Measurements from ENCODE around the gene ZFP36L2. TPM values are rescaled to one million over a fixed set of nuclear protein-coding genes. Genes with fewer than 3 reads are reported as not detected.
A peak's percentile ranks its signal among the peaks of the same experiment; 100 is the strongest.

The ZFP36L2 gene
- total and polyA plus RNA-seq, 9 of the 15 experiments (the other 6 are each of a cell fraction or from before 2014, with no cell fraction given): 4.1 to 60.6 (median 20.3) TPM

DNA sequence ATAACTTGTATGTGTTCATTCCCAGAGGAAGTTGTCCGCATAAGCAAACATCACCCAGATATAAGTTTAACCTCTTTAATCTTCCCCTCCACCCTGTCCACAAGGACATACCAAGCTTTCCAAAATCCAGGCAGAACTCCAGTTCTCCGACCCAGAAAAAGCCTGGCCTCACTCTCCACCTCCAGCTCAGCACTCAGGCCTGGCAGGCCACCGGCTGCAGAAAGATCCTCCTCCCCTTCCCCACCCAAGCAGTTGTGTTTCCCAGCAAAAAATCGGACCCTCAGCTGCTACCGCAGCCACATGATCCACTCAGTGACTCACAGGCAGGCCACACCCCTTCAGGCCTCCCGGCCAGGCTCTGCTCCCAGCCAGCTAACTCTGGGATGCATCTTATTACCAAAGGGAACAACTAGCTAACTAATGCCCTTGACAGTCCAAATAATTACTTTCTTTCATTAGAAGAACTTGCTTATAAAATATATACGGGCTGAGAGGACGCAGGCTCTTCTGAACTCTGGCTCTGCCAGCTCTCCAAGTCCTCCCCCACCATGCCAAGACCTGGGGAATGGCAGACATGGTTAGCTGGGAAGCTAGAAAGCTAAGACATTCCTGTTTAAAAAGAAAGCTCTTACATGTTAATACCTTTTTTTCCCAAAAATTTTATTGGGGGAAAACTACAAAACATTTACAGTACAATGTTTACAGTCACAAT is 4.5 kb downstream of the ZFP36L2 start (continued):
- TF ChIP-seq STAG1 (CRISPR knock-in tag; IDR thresholded peaks at IDR 0.05; ENCODE audit: borderline replicate concordance) (no peak), NFE2 (IDR thresholded peaks at IDR 0.05; ENCODE audit: low read depth) (no peak), CBFA2T2 (conservative IDR thresholded peaks at IDR 0.05) (peak; percentile 69), RBM22 (IDR thresholded peaks at IDR 0.05; ENCODE audit: low read depth, low read length, poor library complexity, severe bottlenecking) (no peak), SIN3A (IDR thresholded peaks at IDR 0.05; ENCODE audit: borderline replicate concordance in 2 of 2, control insufficient read depth in 1 of 2, low read depth in 2 of 2, low read length in 2 of 2) (peak; percentile 93 to 98), NBN (IDR thresholded peaks at IDR 0.05; ENCODE audit: low read depth) (peak; percentile 68; the same call in 1 of the 2 replicates), XRCC3 (IDR thresholded peaks at IDR 0.05) (no peak), MAZ (CRISPR knock-in tag; conservative IDR thresholded peaks at IDR 0.05 in 1 of 2, IDR thresholded peaks at IDR 0.05 in 1 of 2) (peak; percentile 32 to 53; a peak in 1 of 4 replicates), ZNF232 (CRISPR knock-in tag; IDR thresholded peaks at IDR 0.05) (no peak), ZNF165 (CRISPR knock-in tag; IDR thresholded peaks at IDR 0.05; ENCODE audit: borderline replicate concordance) (no peak), BCL6 (CRISPR knock-in tag; IDR thresholded peaks at IDR 0.05) (no peak), SMARCE1 (IDR thresholded peaks at IDR 0.05) (peak; percentile 58; the same call in 1 of the 2 replicates), ZBTB17 (CRISPR knock-in tag; IDR thresholded peaks at IDR 0.05) (peak; percentile 89), RAD51 (IDR thresholded peaks at IDR 0.05; ENCODE audit: borderline replicate concordance, low read depth) (peak; percentile 93)
- TF ChIP-seq, protein P1, sequence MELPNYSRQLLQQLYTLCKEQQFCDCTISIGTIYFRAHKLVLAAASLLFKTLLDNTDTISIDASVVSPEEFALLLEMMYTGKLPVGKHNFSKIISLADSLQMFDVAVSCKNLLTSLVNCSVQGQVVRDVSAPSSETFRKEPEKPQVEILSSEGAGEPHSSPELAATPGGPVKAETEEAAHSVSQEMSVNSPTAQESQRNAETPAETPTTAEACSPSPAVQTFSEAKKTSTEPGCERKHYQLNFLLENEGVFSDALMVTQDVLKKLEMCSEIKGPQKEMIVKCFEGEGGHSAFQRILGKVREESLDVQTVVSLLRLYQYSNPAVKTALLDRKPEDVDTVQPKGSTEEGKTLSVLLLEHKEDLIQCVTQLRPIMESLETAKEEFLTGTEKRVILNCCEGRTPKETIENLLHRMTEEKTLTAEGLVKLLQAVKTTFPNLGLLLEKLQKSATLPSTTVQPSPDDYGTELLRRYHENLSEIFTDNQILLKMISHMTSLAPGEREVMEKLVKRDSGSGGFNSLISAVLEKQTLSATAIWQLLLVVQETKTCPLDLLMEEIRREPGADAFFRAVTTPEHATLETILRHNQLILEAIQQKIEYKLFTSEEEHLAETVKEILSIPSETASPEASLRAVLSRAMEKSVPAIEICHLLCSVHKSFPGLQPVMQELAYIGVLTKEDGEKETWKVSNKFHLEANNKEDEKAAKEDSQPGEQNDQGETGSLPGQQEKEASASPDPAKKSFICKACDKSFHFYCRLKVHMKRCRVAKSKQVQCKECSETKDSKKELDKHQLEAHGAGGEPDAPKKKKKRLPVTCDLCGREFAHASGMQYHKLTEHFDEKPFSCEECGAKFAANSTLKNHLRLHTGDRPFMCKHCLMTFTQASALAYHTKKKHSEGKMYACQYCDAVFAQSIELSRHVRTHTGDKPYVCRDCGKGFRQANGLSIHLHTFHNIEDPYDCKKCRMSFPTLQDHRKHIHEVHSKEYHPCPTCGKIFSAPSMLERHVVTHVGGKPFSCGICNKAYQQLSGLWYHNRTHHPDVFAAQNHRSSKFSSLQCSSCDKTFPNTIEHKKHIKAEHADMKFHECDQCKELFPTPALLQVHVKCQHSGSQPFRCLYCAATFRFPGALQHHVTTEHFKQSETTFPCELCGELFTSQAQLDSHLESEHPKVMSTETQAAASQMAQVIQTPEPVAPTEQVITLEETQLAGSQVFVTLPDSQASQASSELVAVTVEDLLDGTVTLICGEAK (IDR thresholded peaks at IDR 0.05): 0 out of 2 replicates have a peak, but pooled peaks have one; percentile 21
- TF ChIP-seq, protein P1 (CRISPR knock-in tag; IDR thresholded peaks at IDR 0.05): no peak
- TF ChIP-seq, protein P2, sequence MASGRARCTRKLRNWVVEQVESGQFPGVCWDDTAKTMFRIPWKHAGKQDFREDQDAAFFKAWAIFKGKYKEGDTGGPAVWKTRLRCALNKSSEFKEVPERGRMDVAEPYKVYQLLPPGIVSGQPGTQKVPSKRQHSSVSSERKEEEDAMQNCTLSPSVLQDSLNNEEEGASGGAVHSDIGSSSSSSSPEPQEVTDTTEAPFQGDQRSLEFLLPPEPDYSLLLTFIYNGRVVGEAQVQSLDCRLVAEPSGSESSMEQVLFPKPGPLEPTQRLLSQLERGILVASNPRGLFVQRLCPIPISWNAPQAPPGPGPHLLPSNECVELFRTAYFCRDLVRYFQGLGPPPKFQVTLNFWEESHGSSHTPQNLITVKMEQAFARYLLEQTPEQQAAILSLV (tag; IDR thresholded peaks at IDR 0.05): no peak

All from K562 (cell line).